ENCODE results near the gene ZIC5.

The ZIC5 gene

GRCh38 chr13:99929866-99930265 is 41.7 kb downstream of the ZIC5 start:
- no peak for DNase-seq

GRCh38 chr13:99926014-99926731 is 45.4 kb downstream of the ZIC5 start:
- peak; percentile 77 to 79 for DNase-seq

- no peak for DNase-seq
These were observed 47.5 kb downstream of the ZIC5 start for GRCh38 chr13:99923877-99924582.

- DNase-seq, result peak in 1 of 2 experiments; percentile 70
These were observed 48.7 kb downstream of the ZIC5 start for GRCh38 chr13:99922631-99923404.

- DNase-seq, result no peak
These were observed 52.4 kb downstream of the ZIC5 start for GRCh38 chr13:99919132-99919531.

- DNase-seq, result peak; percentile 85 to 87
These were observed 55.0 kb downstream of the ZIC5 start for GRCh38 chr13:99916366-99917103.

- DNase-seq, result peak in 1 of 2 experiments; percentile 40
These were observed 58.4 kb downstream of the ZIC5 start for GRCh38 chr13:99913167-99913566.
